Stimulated activated CD4-positive, alpha-beta T cell treated with anti-CD3 and anti-CD28 coated beads, Interleukin-2, amount 100 ng/mL, for 4 hours (primary cell): ENCODE data around the gene ARPC2.

ENCODE experiments used
- DNase-seq: peaks from one replicate; pipeline ENCODE4 v3.0.0-alpha.2; 2020; ENCODE audit warnings: low read depth

The ARPC2 gene

GRCh38 chr2:218255446-218255845 is 38.5 kb downstream of the ARPC2 start:
- DNase-seq: no peak

GRCh38 chr2:218256612-218257350 is 39.8 kb downstream of the ARPC2 start:
- no peak for DNase-seq

GRCh38 chr2:218257390-218257981 is 40.5 kb downstream of the ARPC2 start:
- peak; percentile 51 for DNase-seq

GRCh38 chr2:218259099-218259961 is 42.3 kb downstream of the ARPC2 start:
- DNase-seq: no peak

- no peak for DNase-seq
These were observed 43.2 kb downstream of the ARPC2 start for GRCh38 chr2:218260166-218260565.

- DNase-seq: no peak
These were observed 43.9 kb downstream of the ARPC2 start, which contains the start of gene GPBAR1 for GRCh38 chr2:218260742-218261422. TSS of gene GPBAR1 (plus strand) at chr2:218261015. CDS start at chr2:218262725, 1,710 bp downstream.

- no peak for DNase-seq
These were observed 44.6 kb downstream of the ARPC2 start for GRCh38 chr2:218261423-218262236.

- no peak for DNase-seq
These were observed 45.2 kb downstream of the ARPC2 start for GRCh38 chr2:218262237-218262600.

- no peak for DNase-seq
These were observed 45.9 kb downstream of the ARPC2 start for GRCh38 chr2:218262631-218263586.

GRCh38 chr2:218263817-218264641 is 47.0 kb downstream of the ARPC2 start:
- no peak for DNase-seq

- no peak for DNase-seq
These were observed 48.0 kb downstream of the ARPC2 start for GRCh38 chr2:218264773-218265561.

GRCh38 chr2:218265626-218266025 is 48.6 kb downstream of the ARPC2 start:
- DNase-seq: no peak

GRCh38 chr2:218266316-218266979 is 49.5 kb downstream of the ARPC2 start:
- no peak for DNase-seq

- no peak for DNase-seq
These were observed 50.3 kb downstream of the ARPC2 start for GRCh38 chr2:218267259-218267658.

- DNase-seq: peak; percentile 99
These were observed 53.1 kb downstream of the ARPC2 start, which contains the start of the genes AAMP and PNKD for GRCh38 chr2:218269900-218270720. TSS of gene AAMP (minus strand) at chr2:218270137. CDS start at chr2:218270086, 51 bp downstream. TSS of gene PNKD (plus strand) at chr2:218270519. CDS start at chr2:218270536, 17 bp downstream.

GRCh38 chr2:218270721-218271486 is 53.9 kb downstream of the ARPC2 start:
- no peak for DNase-seq
